Stomach (tissue), 9 donors: ENCODE measurements around the gene GNG14. TPM values are rescaled to one million over a fixed set of nuclear protein-coding genes. Genes with fewer than 3 reads are reported as not detected.
"Not testable (repeated sequence)": the region's sequence is repeated elsewhere in the genome, so short reads cannot be mapped to it uniquely, and the experiment has no call there.

ENCODE experiments used
- DNase-seq, 2 donors: peaks; one replicate each; pipeline versions ENCODE4 v3.0.0 to v3.0.0-alpha.2; 2013 to 2019
- H3K27ac ChIP-seq, 5 donors: fragments of 200-600 bp in 4 of 5; sonication (generic) in 4 of 5; one replicate each; pipeline ENCODE4 v1.5.1; 2013 to 2019; ENCODE audit warnings: mild to moderate bottlenecking in 1 of 5, moderate library complexity in 1 of 5
- H3K27me3 ChIP-seq, 3 donors: fragments of 200-600 bp; sonication (generic); one replicate each; pipeline ENCODE4 v1.5.1; 2017 to 2019; ENCODE audit warnings: mixed run types in 1 of 3
- H3K36me3 ChIP-seq, 4 donors: fragments of 200-600 bp; sonication (generic); 1 replicate in 3 of 4; 2 replicates in 1 of 4; pipeline ENCODE4 v1.5.1; 2016 to 2019
- H3K4me1 ChIP-seq, 4 donors: fragments of 200-600 bp; sonication (generic); one replicate each; pipeline ENCODE4 v1.5.1; 2016 to 2019
- H3K4me3 ChIP-seq, 4 donors: fragments of 200-600 bp; sonication (generic) in 3 of 4; one replicate each; pipeline ENCODE4 v1.5.1; 2016 to 2019; ENCODE audit warnings: mild to moderate bottlenecking in 1 of 4
- H3K9me3 ChIP-seq, 4 donors: fragments of 200-600 bp; sonication (generic); one replicate each; pipeline ENCODE4 v1.5.1; 2016 to 2019
- EP300 ChIP-seq: sonication (generic); formaldehyde crosslinking; IDR thresholded peaks from one replicate; pipeline ENCODE4 v1.6.1; 2017; ENCODE audit warnings: antibody characterized with exemption
- POLR2A ChIP-seq, 4 donors: fragments of 450-650 bp; IDR thresholded peaks; one replicate each; pipeline ENCODE4 v1.6.1; 2016; ENCODE audit warnings: antibody characterized with exemption in 4 of 4, control low read depth in 2 of 4, mild to moderate bottlenecking in 1 of 4, moderate library complexity in 1 of 4
- POLR2AphosphoS5 ChIP-seq, 3 donors: sonication (generic); formaldehyde crosslinking; IDR thresholded peaks; one replicate each; pipeline ENCODE4 v1.6.1; 2016; ENCODE audit warnings: antibody characterized with exemption in 3 of 3
- WGBS, 5 donors: extraction: QIAGEN DNeasy Blood & Tissue Kit in 3 of 5; methylation state at CpG; one replicate each; pipeline versions ENCODE4 v1.1.5 to v1.1.7; 2013 to 2018; 5-methylcytosine and 5-hydroxymethylcytosine counted together
- intact Hi-C: fragments of 100-400 bp; cut with DNase I; formaldehyde crosslinking; loops from one replicate; pipeline ENCODE4 v1.15.1; 2023; ENCODE audit warnings: low total_unique reads
- polyA plus RNA-seq, 3 donors: library from polyadenylated mRNA; stranded (reverse); fragments of 200-250 nt; gene quantifications; one replicate each; pipeline ENCODE4 v1.2.3, GENCODE V29; 2013
- total RNA-seq, 5 donors: library from RNA; depleted of rRNA; stranded (reverse); fragments of >200 nt; gene quantifications; one replicate each; pipeline versions ENCODE4 v1.1.0 to v1.2.3, GENCODE V29; 2014 to 2016
- TF ChIP-seq, protein P1 (sequence below), 7 experiments: fragments of 450-650 bp in 4 of 7; fragments of 200-600 bp in 3 of 7; sonication (generic) in 3 of 7; IDR thresholded peaks; one replicate each; pipeline ENCODE4 v1.5.1; 2016 to 2019; ENCODE audit warnings: antibody characterized with exemption in 7 of 7, control low read depth in 2 of 7, mild to moderate bottlenecking in 1 of 7
- donor health status: healthy with polysubstance abuse.
- donor health status: Bipolar disorder and iron deficiency.
- donor health status: healthy.

Gene GNG14
- total and polyA plus RNA-seq, 8 donors = not detected

DNA sequence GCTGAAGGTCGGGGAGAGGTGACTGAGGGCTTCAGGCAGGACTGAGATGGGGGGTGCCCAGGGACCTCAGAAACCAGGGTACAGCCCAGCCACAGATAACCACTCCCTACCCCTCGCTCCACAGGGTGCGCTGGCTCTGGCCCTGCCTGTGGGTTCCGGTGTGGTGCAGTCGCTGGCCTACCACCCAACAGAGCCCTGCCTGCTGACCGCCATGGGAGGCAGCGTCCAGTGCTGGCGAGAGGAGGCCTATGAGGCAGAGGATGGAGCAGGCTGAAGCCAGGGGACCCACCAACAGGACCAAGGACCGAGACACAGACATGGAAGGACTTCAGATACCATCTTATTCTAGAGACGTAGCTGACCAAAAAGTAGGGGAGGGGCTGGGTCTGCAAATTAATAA is 12.4 kb upstream of the GNG14 start:
- no peak for DNase-seq

GRCh38 chr19:12675940-12676339 is 11.9 kb upstream of the GNG14 start:
- H3K27ac ChIP-seq = no peak overlapping the region
- H3K4me3 ChIP-seq = no peak overlapping the region
- H3K36me3 ChIP-seq = peaks cover 65 to 90% (median 81%) of the 10 kb centered on the region in 4 donors
- no peak for DNase-seq
- H3K4me1 ChIP-seq = peaks cover 7 to 52% (median 31%) of the 10 kb centered on the region in 4 donors
- intact Hi-C loops = loop anchor here (10.0 kb wide), 1 partner anchor 111 kb away; no protein-coding TSS in a partner anchor
- H3K27me3 ChIP-seq = no peaks in the 10 kb centered on the region
- no peak for TF ChIP-seq POLR2AphosphoS5 (IDR thresholded peaks at IDR 0.05)
- no peak for TF ChIP-seq EP300
- TF ChIP-seq, protein P1, sequence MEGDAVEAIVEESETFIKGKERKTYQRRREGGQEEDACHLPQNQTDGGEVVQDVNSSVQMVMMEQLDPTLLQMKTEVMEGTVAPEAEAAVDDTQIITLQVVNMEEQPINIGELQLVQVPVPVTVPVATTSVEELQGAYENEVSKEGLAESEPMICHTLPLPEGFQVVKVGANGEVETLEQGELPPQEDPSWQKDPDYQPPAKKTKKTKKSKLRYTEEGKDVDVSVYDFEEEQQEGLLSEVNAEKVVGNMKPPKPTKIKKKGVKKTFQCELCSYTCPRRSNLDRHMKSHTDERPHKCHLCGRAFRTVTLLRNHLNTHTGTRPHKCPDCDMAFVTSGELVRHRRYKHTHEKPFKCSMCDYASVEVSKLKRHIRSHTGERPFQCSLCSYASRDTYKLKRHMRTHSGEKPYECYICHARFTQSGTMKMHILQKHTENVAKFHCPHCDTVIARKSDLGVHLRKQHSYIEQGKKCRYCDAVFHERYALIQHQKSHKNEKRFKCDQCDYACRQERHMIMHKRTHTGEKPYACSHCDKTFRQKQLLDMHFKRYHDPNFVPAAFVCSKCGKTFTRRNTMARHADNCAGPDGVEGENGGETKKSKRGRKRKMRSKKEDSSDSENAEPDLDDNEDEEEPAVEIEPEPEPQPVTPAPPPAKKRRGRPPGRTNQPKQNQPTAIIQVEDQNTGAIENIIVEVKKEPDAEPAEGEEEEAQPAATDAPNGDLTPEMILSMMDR (IDR thresholded peaks at IDR 0.05) = no peak
- TF ChIP-seq POLR2A (IDR thresholded peaks at IDR 0.05) = no peak
- 83 to 91% (median 84%) methylated on average over 15 of the region's 15 CpGs for WGBS, 5 donors
- H3K9me3 ChIP-seq = no peaks in the 10 kb centered on the region

More for the DNA sequence above, 12.4 kb upstream of the GNG14 start:
- no peaks in the 10 kb centered on the region for H3K9me3 ChIP-seq
- H3K27ac ChIP-seq = no peak overlapping the region
- no peak overlapping the region for H3K4me3 ChIP-seq
- H3K4me1 ChIP-seq = peaks cover 7 to 52% (median 31%) of the 10 kb centered on the region in 4 donors
- peaks cover 65 to 89% (median 81%) of the 10 kb centered on the region in 4 donors for H3K36me3 ChIP-seq
- 86 to 96% (median 93%) methylated on average over 5 to 10 of the region's 10 CpGs for WGBS, 5 donors
- H3K27me3 ChIP-seq = no peaks in the 10 kb centered on the region
- no peak for TF ChIP-seq POLR2A (IDR thresholded peaks at IDR 0.05)
- TF ChIP-seq EP300 = no peak
- intact Hi-C loops = loop anchor here (10.0 kb wide), 1 partner anchor 111 kb away; no protein-coding TSS in a partner anchor

DNA sequence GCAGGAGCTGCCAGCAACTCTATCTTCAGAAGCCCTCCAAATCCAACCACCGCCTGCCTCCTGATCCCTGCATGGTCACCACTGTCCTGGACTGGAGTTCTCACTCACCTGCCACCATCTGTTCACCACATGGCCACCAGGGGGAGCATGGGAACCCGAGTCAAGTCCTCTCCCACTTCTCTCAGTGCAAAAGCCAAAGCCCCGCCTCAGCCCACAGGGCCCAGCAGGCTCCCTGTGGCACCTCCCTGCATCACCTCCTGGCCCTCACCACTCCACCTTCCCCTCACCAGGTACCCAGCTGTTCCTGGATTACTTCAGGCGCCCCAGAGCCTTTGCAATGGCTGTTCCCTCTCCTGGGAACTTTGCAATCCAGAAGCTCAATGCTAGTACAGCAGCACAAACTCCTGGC is 11.4 kb upstream of the GNG14 start:
- H3K27me3 ChIP-seq = no peaks in the 10 kb centered on the region
- TF ChIP-seq POLR2AphosphoS5 (IDR thresholded peaks at IDR 0.05) (peak in 1 of 3 donors; percentile 48), POLR2A (IDR thresholded peaks at IDR 0.05) (no peak), EP300 (no peak)
- TF ChIP-seq, protein P1 (IDR thresholded peaks at IDR 0.05) = peak in 5 of 7 experiments; percentile 72 to 92 (median 85)
- intact Hi-C loops = loop anchor here (10.0 kb wide), 1 partner anchor 112 kb away; no protein-coding TSS in a partner anchor
- peaks cover 8 to 49% (median 33%) of the 10 kb centered on the region in 4 donors for H3K4me1 ChIP-seq
- H3K4me3 ChIP-seq = no peak overlapping the region
- H3K9me3 ChIP-seq = no peaks in the 10 kb centered on the region
- no peak overlapping the region for H3K27ac ChIP-seq
- DNase-seq = peak; percentile 85 to 91
- H3K36me3 ChIP-seq = peaks cover 65 to 90% (median 81%) of the 10 kb centered on the region in 4 donors
- WGBS, 5 donors = 5 to 25% (median 10%) methylated on average over 3 to 4 of the region's 4 CpGs

DNA sequence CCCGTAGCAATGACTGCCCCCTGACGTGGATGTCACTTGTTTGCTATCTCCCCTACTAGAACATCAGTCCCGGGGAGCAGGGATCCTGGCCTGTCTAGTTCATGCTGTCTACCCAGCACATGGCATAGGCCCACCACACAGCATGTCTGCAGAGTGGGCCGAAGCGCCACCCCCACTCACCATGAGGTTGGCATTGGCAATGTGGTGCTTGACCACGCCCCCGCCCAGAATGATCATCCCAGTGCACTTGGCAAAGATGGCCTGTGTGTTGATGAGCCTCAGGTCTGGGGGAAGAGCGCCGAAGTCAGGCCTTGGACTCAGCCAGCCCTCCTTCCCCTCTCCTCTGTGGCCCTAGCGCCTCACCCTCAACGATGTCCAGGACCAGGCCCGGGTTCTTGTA is 10.9 kb upstream of the GNG14 start:
- WGBS, 5 donors = 77 to 95% (median 90%) methylated on average over 3 to 12 of the region's 12 CpGs
- no peak for TF ChIP-seq POLR2A (IDR thresholded peaks at IDR 0.05)
- no peak for TF ChIP-seq POLR2AphosphoS5 (IDR thresholded peaks at IDR 0.05)
- intact Hi-C loops = loop anchor here (10.0 kb wide), 1 partner anchor 112 kb away; no protein-coding TSS in a partner anchor
- peaks cover 8 to 44% (median 31%) of the 10 kb centered on the region in 4 donors for H3K4me1 ChIP-seq
- no peak for DNase-seq
- H3K9me3 ChIP-seq = no peaks in the 10 kb centered on the region
- no peak overlapping the region for H3K27ac ChIP-seq
- peaks cover 65 to 85% (median 81%) of the 10 kb centered on the region in 4 donors for H3K36me3 ChIP-seq
- H3K27me3 ChIP-seq = no peaks in the 10 kb centered on the region
- H3K4me3 ChIP-seq = no peak overlapping the region

DNA sequence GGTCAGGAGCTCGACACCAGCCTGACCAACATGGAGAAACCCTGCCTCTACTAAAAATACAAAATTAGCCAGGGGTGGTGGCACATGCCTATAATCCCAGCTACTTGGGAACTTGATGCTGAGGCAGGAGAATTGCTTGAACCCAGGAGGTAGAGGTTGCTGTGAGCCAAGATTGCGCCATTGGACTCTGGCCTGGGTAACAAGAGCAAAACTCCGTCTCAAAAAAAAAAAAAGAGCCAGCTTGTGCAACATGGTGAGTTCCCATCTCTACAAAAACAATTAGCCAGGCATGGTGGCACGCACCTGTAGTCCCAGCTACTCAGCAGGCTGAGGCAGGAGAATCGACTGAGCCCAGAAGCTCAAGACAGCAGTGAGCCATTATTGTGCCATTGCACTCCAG is 9.8 kb upstream of the GNG14 start:
- intact Hi-C loops = loop anchor here (10.0 kb wide), 1 partner anchor 113 kb away; no protein-coding TSS in a partner anchor
- peaks cover 57 to 74% (median 72%) of the 10 kb centered on the region in 4 donors for H3K36me3 ChIP-seq
- not testable (repeated sequence) for DNase-seq

DNA sequence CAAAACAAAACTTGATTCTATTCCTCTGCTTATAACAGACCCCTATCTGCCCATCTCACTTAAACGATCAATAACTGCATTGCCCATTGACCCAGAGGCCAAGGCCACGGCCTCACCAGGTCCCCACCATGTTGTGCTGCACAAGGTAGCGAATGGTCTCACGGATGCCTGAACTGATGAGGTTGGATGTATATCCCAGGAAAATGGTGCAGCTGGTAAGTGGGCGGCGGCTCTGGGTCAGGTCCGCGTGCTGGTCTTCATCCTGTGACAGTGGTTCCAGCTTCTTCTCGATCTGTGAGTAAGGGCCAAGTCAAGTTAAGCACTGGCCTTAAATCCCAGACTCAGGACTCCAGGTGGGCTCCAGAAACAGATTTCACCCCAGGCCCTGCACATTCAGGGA is 7.8 kb upstream of the GNG14 start:
- Histone ChIP-seq H3K4me3 (peak overlapping the region in 1 of 4 donors; percentile 98), H3K9me3 (no peaks in the 10 kb centered on the region), H3K27me3 (no peaks in the 10 kb centered on the region), H3K27ac (no peak overlapping the region), H3K4me1 (peaks cover 8 to 41% (median 31%) of the 10 kb centered on the region in 4 donors), H3K36me3 (peaks cover 40 to 54% (median 52%) of the 10 kb centered on the region in 4 donors)
- TF ChIP-seq, protein P1 (IDR thresholded peaks at IDR 0.05) = no peak
- TF ChIP-seq POLR2AphosphoS5 (IDR thresholded peaks at IDR 0.05) (no peak), EP300 (no peak), POLR2A (IDR thresholded peaks at IDR 0.05) (no peak)
- no peak for DNase-seq
- intact Hi-C loops = no loop called here
- WGBS, 5 donors = 83 to 93% (median 92%) methylated on average over 9 of the region's 9 CpGs

More for the DNA sequence above, 9.8 kb upstream of the GNG14 start:
- peaks cover 8 to 41% (median 31%) of the 10 kb centered on the region in 4 donors for H3K4me1 ChIP-seq
- not testable (repeated sequence) for H3K27me3 ChIP-seq, H3K9me3 ChIP-seq, H3K4me3 ChIP-seq, H3K27ac ChIP-seq
- WGBS, 5 donors = 85 to 93% (median 92%) methylated on average over 4 to 5 of the region's 5 CpGs
